KMS-11 (cell line): ENCODE data around the gene MOCS3.

ENCODE experiments used
- H2AFZ ChIP-seq: fragments of 200-600 bp; sonication (generic); 2 replicates; pipeline ENCODE4 v1.6.1; 2016; ENCODE audit warnings: antibody characterized with exemption, mixed run types, low read depth
- H3K27ac ChIP-seq: fragments of 200-600 bp; sonication (generic); 2 replicates; pipeline ENCODE4 v1.6.1; 2016; ENCODE audit warnings: mild to moderate bottlenecking, mixed run types
- H3K27me3 ChIP-seq: fragments of 200-600 bp; sonication (generic); 2 replicates; pipeline ENCODE4 v1.6.1; 2017; ENCODE audit warnings: mild to moderate bottlenecking, low read depth, mixed run types, moderate library complexity; ENCODE audit not compliant: insufficient read depth
- H3K36me3 ChIP-seq: fragments of 200-600 bp; sonication (generic); 2 replicates; pipeline ENCODE4 v1.6.1; 2017; ENCODE audit warnings: mild to moderate bottlenecking, mixed run types; ENCODE audit not compliant: insufficient read depth
- H3K4me1 ChIP-seq: fragments of 200-600 bp; sonication (generic); 2 replicates; pipeline ENCODE4 v1.6.1; 2016; ENCODE audit warnings: mild to moderate bottlenecking, low read depth, mixed run types; ENCODE audit not compliant: poor library complexity, severe bottlenecking
- H3K4me2 ChIP-seq: fragments of 200-600 bp; sonication (generic); 2 replicates; pipeline ENCODE4 v1.7.0; 2016; ENCODE audit warnings: mild to moderate bottlenecking, mixed run types
- H3K4me3 ChIP-seq: fragments of 200-600 bp; sonication (generic); IDR thresholded peaks from 2 replicates; pipeline ENCODE4 v1.6.1; 2017; ENCODE audit warnings: low read depth, low read length, mixed read lengths; ENCODE audit not compliant: insufficient read depth
- H3K79me2 ChIP-seq: fragments of 200-600 bp; sonication (generic); 2 replicates; pipeline ENCODE4 v1.6.1; 2016; ENCODE audit warnings: low read depth, mixed run types; ENCODE audit not compliant: insufficient read depth
- H3K9ac ChIP-seq: fragments of 200-600 bp; sonication (generic); 2 replicates; pipeline ENCODE4 v1.6.1; 2016; ENCODE audit warnings: mild to moderate bottlenecking, mixed run types
- H4K20me1 ChIP-seq: fragments of 200-600 bp; sonication (generic); 2 replicates; pipeline ENCODE4 v1.6.1; 2016; ENCODE audit warnings: mild to moderate bottlenecking, mixed run types; ENCODE audit not compliant: insufficient read depth
- TF ChIP-seq, protein P1 (sequence below): fragments of 200-600 bp; sonication (generic); conservative IDR thresholded peaks from 2 replicates; pipeline ENCODE4 v1.6.1; 2017; ENCODE audit warnings: low read depth, mild to moderate bottlenecking, antibody characterized with exemption, low read length, moderate library complexity, mixed read lengths

Gene MOCS3

DNA sequence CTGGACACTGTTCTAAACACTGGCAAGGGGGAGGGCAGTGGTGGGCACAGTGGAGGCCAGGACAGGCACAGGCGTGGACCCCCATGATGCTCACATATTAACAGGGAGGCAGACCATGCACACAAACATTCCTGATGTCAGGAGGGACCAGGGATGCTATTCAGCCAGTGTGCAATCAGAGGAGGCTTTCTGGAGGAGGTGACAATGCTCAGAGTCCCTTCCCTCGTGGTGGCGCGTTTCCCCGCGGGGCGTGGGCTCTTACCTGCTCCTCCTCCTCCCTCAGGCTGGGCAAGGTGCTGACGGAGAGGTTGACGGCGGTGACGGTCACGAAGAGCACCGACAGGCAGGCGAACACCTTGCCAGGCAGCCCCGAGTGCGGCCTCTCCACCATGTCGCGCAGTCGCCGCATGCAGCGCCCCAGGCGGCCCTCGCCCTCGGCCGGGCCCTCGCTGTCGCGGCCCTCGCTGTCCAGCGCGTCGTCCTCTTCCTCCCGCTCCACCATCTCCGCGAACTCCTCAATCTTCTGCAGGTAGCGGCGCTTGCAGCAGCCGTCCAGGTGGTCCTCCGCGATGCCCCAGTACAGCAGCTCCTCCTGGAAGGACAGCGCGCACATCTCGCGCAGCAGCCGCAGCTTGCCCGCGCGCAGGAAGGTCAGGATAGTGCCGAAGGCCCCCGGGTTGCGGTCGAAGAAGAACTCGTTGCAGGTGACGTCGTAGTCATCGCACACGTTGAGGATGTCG is 50.9 kb downstream of the MOCS3 start:
- TF ChIP-seq, protein P1, sequence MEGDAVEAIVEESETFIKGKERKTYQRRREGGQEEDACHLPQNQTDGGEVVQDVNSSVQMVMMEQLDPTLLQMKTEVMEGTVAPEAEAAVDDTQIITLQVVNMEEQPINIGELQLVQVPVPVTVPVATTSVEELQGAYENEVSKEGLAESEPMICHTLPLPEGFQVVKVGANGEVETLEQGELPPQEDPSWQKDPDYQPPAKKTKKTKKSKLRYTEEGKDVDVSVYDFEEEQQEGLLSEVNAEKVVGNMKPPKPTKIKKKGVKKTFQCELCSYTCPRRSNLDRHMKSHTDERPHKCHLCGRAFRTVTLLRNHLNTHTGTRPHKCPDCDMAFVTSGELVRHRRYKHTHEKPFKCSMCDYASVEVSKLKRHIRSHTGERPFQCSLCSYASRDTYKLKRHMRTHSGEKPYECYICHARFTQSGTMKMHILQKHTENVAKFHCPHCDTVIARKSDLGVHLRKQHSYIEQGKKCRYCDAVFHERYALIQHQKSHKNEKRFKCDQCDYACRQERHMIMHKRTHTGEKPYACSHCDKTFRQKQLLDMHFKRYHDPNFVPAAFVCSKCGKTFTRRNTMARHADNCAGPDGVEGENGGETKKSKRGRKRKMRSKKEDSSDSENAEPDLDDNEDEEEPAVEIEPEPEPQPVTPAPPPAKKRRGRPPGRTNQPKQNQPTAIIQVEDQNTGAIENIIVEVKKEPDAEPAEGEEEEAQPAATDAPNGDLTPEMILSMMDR: no peak
- H3K4me1 ChIP-seq: no peaks in the 10 kb centered on the region
- no peak overlapping the region for H2AFZ ChIP-seq
- no peak overlapping the region for H3K4me3 ChIP-seq
- no peak overlapping the region for H3K4me2 ChIP-seq
- H3K36me3 ChIP-seq: no peaks in the 10 kb centered on the region
- H3K27me3 ChIP-seq: no peaks in the 10 kb centered on the region
- no peak overlapping the region for H3K9ac ChIP-seq
- no peak overlapping the region for H3K27ac ChIP-seq
- no peaks in the 10 kb centered on the region for H3K79me2 ChIP-seq
- H4K20me1 ChIP-seq: no peaks in the 10 kb centered on the region

DNA sequence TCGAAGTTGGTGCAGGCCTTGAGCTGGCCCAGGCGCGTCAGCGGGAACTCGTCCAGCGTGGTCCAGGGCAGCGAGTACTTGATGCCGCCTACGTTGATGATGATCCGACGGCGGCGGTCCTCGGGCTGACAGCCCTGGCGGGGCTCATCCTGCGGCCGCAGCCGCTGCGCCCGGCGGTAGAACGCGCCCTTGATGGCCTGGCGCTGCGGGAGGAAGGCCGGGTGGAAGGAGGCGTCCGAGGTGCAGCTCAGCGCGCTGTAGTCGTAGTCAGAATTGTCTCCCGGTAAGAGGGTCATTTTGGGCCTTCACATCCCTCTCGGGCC is 51.4 kb downstream of the MOCS3 start:
- H3K27me3 ChIP-seq: no peaks in the 10 kb centered on the region
- H3K27ac ChIP-seq: no peak overlapping the region
- H3K4me2 ChIP-seq: no peak overlapping the region
- H3K36me3 ChIP-seq: no peaks in the 10 kb centered on the region
- H3K4me1 ChIP-seq: no peaks in the 10 kb centered on the region
- H2AFZ ChIP-seq: no peak overlapping the region
- H4K20me1 ChIP-seq: no peaks in the 10 kb centered on the region
- H3K4me3 ChIP-seq: no peak overlapping the region
- no peak overlapping the region for H3K9ac ChIP-seq
- H3K79me2 ChIP-seq: no peaks in the 10 kb centered on the region
- TF ChIP-seq, protein P1: no peak

DNA sequence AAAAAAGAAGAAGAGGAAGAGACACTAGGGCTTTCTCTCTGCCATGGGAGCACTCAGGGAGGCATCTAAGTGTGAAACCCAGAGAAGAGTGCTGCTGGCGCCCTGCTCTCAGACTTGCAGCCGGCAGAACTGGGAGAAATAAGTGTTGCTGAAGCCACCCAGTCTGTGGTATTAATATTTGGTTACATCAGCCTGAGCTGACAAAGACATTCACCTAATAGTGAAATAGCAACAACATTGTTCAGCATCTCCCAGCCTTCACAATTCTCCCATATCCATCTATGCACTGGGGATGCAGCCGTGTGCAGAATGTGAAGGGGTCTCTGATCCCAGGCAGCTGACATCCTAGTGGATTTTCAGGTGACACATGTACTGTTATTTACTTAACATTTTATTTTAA is 52.3 kb downstream of the MOCS3 start:
- Histone ChIP-seq H3K9ac (no peak overlapping the region), H3K4me1 (no peaks in the 10 kb centered on the region), H3K4me3 (no peak overlapping the region), H3K4me2 (no peak overlapping the region), H3K79me2 (no peaks in the 10 kb centered on the region), H3K36me3 (no peaks in the 10 kb centered on the region), H4K20me1 (no peaks in the 10 kb centered on the region), H3K27ac (no peak overlapping the region), H2AFZ (no peak overlapping the region), H3K27me3 (no peaks in the 10 kb centered on the region)
- TF ChIP-seq, protein P1: no peak

DNA sequence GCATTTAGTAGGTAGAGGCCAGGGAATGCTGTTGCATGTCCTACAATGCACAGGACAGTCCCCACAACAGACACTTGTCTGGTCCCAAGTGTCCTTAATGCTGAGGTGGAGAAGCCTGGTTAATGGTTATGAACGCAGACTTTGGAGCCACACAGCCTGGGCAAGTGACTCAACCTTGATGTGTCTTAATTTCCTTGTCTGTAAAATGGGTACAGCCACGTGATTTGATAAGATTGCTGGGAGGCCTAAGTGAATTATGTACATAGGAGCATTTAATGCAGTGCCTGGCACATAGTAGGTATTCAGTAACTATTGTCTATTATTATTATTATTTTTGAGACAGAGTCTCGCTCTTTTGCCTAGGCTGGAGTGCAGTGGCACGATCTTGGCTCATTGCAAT is 52.9 kb downstream of the MOCS3 start:
- Histone ChIP-seq H3K9ac (no peak overlapping the region), H3K36me3 (no peaks in the 10 kb centered on the region), H3K27me3 (no peaks in the 10 kb centered on the region), H3K4me3 (no peak overlapping the region), H3K4me2 (no peak overlapping the region), H3K27ac (no peak overlapping the region), H3K79me2 (no peaks in the 10 kb centered on the region), H2AFZ (no peak overlapping the region), H3K4me1 (no peaks in the 10 kb centered on the region), H4K20me1 (no peaks in the 10 kb centered on the region)
- TF ChIP-seq, protein P1: no peak
